Posterior cingulate gyrus (tissue), 11 donors: ENCODE measurements around the gene IPO4.
"Not testable (repeated sequence)": the region's sequence is repeated elsewhere in the genome, so short reads cannot be mapped to it uniquely, and the experiment has no call there.

Experiments used
- DNase-seq, 10 donors: peaks; one replicate each; pipeline versions ENCODE4 v3.0.0 to v3.0.0-alpha.2; 2020 to 2021; ENCODE audit warnings: mixed read lengths in 3 of 10
- intact Hi-C: fragments of 100-400 bp; cut with DNase I; formaldehyde crosslinking; loops from one replicate; pipeline ENCODE4 v1.15.1; 2023

IPO4 gene

DNA sequence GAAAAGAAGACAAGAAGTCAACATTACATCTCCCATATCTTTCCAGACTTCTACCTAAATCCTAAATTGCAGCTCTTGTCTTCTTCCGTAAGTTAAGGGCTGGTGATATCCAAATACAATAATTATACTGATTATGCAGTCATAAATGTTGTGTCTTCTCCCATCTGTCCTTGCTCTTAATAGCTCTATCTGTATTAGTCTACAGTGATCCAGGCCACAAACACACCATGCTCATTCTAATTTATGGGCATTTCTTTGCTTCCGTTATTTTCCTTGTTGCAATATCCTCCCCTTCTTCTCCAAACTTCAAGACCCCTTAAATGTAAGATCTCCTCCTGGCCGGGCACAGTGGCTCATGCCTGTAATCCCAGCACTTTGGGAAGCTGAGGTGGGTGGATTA lies 30.9 kb upstream of the IPO4 start:
- DNase-seq, result no peak
- intact Hi-C loops, result no loop called here

DNA sequence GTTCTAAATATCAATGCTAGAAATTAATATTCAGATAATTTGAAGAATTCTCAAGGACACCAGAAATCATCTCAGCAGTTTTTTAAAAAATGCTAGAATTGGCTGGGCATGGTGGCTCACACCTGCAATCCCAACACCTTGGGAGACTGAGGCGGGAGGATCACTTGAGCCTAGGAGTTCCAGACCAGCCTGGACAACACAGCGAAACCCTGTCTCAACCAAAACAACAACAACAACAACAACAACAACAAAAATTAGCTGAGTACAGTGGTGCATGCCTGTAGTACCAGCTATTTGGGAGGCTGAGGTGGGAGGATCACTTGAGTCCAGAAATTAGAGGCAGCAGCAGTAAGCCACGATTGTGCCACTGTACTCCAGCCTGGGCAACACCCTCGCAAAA lies 30.5 kb upstream of the IPO4 start:
- no peak for DNase-seq
- intact Hi-C loops, result no loop called here

DNA sequence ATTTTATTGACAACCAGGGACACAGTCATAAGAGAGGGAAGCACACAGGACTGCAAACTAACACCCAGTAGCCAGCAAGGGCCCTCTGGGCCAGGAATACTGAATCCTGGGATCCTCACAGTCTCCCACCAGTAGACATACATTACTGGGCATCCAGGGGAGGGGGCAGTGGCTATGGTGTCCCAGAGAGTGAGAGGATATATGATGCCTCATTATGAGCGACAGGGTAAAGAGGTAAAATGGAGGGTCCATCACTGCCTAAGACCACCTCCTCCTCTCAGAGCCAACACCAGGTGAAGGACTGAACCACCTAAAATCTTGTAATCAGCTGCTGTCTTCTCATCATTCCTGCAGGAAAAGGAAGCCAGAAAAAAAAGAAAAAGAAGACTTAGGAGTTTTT lies 28.3 kb upstream of the IPO4 start:
- DNase-seq, intact Hi-C loops: not testable (repeated sequence)

DNA sequence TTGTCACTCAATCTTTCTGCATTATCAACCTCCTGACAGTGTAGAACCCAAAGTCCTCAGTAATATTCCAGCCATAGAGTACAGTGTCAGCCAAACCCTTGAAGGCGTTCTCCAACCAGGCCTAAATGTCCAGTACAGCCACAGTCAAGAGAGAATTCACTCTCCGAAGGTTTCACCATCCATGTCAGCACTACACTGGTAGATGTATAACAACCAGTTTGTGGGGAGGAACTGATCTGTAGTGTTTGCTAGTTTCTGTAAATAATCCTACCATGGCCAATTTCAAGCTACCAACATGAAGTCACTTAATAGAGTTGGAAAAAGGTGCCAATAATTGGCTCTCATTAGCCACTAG lies 27.7 kb upstream of the IPO4 start:
- intact Hi-C loops, result no loop called here
- no peak for DNase-seq

DNA sequence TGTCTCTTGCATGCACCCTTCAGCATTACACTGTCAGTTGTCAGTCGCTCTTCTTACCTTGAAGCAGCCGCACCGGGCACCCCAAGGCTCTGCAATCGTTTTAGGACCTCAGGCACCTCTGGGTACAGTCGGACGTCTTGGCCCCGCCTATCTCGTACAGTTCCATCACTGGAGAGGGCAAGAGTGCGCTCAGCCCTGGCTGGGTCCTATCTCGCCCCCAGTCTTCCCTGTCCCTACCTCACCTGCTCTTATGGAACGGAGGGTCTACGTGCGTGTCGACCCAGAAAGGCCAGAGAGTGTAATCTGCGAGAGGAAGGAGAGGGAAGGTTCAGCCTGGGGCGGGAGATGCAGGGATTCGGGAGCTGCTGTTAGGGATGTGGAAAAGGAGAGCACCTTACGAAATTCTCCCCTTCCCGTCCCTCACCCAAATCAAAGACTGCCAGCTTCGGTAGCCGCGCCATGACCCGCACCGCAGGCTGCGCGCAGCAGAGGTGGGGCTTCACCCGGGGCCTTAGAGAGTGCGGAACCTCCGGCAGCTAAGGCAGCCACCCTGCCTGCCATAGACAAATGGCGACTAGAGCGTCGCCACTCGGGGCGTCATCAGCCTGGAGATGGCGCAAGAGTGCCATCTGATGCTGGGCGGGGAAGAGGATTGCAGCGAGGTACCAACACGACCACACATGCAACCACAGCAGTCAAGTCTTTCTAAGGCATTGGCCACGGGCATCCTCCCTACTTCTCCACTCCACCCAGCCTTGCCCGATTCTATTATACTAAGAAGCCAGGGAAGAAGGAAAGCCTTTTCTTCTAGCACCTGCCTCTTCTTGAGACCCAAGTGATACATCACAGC lies 27.1 kb upstream of the IPO4 start, which contains the start of gene MDP1:
Gene MDP1 (minus strand): TSS at position 572 of the 850 bp plus-strand sequence. CDS start 111 bp downstream, at position 461.
- peak; percentile 75 to 98 (median 86) for DNase-seq
- intact Hi-C loops, result no loop called here

DNA sequence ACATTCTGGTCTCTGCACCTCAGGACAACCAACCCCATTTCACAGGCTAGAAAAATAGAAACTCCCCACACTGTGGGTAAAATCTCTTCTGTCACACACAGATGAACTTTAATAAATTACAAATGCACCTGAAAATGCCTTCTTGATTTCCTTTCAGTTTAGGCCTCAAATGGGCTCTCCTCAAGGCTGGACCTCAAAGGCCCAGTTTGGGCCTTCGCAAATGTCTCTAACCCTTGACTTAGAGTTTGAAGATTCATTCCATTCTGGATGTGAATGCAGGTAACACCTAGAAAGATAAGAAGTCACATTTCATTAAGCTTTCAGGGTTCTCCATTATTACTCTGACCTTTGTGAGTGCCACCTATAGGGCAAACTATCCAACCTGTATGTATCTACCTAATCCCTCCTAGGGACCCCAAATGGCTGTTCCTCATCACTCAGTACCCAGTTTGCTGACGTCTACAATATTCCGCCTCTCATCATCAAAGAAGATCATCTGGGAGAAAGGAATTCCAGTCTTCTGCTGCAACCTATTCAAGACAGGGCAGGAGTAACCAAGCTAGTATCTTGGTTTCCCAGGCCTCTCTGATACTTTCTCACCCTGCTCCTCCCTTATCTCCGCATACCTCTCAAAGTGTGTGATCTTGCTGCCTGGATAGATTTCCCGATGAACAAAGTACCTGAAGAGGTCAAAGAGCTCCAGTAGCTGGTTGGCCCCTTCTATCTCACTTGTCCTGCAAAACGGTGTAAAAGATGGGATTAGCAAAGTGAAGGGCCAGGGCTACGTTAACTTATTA lies 25.4 kb upstream of the IPO4 start:
- intact Hi-C loops, result no loop called here
- no peak for DNase-seq

DNA sequence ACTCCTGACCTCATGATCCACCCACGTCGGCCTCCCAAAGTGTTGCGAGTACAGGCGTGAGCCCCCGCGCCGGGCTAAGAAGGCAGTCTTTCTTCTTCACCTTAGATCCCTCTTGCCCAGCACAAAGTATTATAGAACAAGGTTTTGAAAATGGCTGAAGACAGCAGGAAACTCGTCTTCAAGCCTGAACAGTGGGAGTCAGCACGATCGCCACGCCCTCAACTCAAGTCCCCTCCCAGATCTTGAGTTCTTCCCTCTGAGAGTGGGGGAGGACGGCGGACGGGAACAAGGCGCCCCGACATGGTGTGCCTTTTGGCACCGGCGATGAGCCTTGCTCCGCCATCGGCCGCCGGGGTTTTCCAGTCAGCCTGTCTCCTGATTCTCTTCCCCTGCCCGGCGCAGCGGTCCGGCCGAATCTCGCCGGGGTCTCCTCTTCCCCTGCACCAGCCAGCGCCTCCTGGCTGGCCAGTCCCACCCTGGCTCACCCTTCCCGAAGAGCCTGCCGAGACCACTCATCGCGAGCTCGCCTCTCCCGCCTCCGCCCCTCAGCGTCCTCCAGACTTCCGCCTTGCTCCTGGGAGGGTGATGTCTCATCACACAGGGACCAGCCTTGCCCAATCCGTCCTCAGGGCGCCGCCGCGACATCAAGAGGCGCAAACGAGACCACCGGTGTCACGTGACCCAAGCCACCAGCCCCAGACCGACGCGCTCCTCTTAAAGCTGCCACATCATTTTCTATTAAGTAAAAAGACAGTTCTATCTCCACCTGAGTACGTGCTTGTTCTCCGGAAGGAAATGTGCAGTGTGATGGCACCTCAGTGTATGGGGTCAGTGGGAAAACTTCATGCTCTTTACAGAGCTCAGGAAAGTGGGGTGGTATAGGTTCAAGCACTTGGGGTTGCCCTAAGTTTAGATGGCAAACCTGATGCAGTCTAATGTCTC lies 24.6 kb upstream of the IPO4 start, which contains the start of gene CHMP4A:
Gene CHMP4A (minus strand): TSS at position 565 of the 942 bp plus-strand sequence. CDS start 49 bp downstream, at position 516.
- peak; percentile 82 to 99 (median 96) for DNase-seq
- intact Hi-C loops, result no loop called here

DNA sequence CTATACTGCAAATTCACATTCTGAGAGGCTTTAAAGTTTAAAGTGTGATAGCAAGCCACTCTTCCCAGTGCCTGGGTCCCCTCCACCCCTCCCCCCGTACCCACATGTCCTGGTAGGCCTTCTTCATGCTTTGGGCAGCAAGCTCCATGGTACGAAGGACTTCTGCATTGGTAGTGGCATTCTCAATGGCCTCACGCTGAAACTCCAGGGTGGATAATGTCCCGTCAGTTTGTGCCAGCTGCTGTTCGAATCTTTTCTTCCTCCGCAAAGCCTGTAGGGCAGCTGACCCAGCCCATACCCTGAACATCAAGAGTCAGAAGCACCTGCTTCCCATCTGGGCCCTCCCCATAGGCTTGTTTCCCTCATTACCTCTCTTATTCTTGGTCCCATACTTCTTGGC lies 22.7 kb upstream of the IPO4 start:
- no peak for DNase-seq
- intact Hi-C loops, result no loop called here

DNA sequence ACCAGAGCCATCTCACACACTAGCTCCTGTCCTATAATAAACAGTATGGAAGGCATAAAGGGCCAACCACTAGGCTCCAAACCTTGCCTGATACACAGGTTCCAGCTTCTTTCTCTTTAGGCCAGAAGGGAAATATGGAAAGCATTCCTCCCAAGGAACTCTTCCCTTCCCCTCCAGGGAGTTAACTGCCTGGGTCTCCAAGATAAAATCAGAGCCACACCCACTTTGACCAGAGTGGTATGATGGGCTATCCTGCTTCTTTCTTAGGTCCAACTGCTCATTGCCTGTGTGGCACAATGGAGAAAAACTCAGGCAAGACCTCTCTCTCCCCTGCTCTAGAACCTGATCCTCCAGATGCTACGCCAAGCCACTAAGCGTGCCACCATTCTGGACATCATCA lies 19.0 kb upstream of the IPO4 start:
- no peak for DNase-seq
- intact Hi-C loops, result no loop called here

DNA sequence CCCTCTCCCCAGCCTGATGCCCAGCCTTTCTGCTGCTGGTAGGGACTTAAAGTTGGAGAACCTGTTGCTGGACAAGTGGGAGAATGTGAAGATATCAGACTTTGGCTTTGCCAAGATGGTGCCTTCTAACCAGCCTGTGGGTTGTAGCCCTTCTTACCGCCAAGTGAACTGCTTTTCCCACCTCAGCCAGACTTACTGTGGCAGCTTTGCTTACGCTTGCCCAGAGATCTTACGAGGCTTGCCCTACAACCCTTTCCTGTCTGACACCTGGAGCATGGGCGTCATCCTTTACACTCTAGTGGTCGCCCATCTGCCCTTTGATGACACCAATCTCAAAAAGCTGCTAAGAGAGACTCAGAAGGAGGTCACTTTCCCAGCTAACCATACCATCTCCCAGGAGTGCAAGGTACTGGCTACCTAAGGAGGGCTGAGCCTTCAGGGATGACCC lies 18.5 kb upstream of the IPO4 start:
- no peak for DNase-seq
- intact Hi-C loops, result no loop called here

DNA sequence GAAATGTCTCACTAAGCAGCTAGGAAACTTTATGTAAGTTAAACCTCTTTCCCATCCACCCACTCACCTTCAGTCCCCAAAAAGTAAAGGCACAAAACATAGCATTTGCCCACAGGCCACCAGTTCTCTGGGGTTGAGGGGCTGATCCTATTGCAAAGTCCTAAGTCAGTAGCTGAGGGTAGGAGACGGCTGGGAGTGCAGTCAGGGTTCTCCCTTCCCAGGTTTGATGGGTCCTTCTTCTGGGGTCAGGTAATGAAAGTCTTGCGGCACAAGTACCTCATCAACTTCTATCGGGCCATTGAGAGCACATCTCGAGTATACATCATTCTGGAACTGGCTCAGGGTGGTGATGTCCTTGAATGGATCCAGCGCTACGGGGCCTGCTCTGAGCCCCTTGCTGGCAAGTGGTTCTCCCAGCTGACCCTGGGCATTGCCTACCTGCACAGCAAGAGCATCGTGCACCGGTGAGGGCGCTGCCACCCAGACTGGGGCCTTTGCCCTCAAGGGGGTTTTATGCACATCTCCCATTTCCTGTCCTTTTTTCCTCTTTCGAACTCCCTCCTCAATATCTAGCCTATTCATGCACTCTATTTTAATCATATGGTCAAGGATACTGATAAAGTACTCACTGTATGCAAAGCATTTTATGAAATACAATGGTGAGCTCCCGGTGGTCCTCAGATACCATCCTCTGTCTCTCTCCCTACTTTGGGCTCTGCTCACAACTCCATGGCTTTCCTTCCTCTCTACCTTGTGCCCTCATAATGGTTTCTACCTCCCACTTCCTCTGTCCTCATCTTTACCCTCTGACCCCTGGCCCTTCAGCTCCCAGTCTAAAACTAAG lies 17.9 kb upstream of the IPO4 start:
- intact Hi-C loops, result no loop called here
- DNase-seq, result no peak

DNA sequence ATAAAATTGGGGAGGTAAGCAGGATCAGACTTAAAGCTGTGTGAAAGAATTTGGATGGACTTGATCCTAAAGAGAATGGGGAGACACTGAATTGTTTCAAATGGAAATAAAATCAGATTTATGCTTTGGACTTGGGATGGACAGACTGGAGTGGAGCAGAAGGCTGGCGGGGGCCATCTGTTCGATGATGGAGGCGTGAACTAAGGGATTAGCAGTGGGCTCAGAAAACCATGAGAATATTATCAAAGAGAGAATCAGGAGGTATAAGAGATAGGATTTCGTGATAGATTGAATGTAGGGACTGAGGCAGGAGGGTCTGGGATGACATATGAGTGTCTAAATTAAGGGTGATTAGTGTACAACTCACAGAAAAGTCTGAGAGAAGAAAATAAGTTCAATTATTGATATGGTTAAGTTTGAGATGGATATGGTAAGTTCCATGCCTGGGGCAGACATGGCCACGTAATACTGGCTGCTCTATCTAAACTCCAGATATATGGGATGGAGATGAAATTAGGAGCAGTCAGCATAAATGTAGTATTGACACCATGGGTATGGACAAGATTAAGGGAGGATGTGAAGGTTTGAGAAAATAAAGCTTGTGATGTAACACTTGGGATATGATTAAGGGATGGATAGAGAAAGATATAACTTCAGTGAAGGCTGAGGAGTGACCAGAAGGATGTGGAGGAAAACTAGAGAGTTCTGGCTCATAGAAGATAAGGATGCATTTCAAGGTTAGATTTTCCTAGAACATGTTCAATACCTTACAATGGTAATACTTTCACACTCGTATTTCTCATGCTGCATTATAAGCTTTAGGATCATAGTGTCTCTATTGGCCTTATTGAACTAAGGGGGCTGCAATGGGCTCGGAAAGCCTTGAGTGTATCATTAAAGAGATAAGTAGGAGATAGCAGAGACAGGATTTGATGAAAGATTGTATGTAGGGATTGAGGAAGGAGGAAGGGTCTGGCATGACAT lies 15.8 kb upstream of the IPO4 start:
- intact Hi-C loops, result no loop called here
- DNase-seq, result no peak

DNA sequence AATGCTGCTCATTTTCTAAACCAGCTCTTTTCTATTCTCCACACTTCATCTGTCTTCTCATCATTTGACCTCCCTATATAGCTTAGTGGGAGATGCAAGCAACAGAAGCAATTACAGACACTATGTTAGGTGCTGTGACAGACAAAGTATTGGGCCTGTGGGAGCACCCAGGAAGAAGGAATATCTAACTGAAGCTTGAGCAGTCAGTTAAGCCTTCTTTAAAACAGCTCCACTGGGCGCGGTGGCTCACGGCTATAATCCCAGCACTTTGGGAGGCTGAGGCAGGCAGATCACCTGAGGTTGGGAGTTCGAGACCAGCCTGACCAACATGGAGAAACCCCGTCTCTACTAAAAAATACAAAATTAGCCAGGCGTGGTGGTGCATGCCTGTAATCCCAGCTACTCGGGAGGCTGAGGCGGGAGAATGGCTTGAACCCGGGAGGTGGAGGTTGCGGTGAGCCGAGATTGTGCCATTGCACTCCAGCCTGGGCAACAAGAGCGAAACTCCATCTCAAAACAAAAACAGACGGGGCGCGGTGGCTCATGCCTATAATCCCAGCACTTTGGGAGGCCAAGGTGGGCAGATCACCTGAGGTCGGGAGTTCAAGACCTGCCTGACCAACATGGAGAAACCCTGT lies 14.8 kb upstream of the IPO4 start:
- intact Hi-C loops, DNase-seq: not testable (repeated sequence)

DNA sequence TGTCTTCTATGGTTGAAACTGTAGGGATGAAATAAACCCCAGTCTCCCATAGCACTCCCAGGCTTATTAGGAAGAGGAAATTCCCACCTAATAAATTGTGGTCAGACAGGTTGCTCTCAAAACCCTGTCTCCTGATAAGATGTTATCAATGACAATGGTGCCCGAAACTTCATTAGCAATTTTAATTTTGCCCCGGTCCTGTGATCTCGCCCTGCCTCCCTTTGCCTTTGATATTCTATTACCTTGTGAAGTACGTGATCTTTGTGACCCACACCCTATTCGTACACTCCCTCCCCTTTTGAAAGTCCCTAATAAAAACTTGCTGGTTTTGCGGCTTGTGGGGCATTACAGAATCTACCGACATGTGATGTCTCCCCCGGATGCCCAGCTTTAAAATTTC lies 13.9 kb upstream of the IPO4 start:
- DNase-seq, intact Hi-C loops: not testable (repeated sequence)

DNA sequence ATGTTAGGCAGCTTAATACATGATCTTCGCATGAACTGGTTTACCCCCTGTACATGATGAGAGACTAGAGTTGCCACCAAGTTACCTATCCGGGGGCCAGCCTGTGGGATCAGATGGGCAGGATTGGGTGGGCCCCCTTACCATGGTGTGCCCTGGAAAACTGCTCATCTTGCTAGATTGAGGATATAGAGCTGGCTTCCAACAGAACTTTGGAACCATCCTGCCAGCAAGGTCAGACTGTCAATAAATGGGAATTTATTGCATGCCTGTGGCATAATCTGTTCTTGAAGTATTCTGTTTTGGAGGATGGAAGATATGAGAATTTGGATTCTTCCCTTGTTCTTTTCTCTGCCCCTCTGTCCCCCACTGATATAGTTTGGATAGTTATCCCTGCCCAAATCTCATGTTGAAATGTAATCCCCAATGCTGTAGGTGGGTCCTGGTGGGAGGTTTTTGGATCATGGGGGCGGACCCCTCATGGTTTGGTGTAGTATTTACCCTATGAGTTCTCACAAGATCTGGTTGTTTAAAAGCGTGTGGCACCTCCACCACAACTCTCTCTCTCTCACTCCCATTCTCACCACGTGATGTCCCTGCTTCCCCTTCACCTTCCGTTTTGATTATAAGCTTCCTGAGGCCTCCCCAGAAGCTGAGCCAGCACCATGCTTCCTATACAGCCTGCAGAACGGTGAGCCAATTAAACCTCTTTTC lies 10.4 kb upstream of the IPO4 start:
- no peak for DNase-seq
- intact Hi-C loops, result no loop called here

DNA sequence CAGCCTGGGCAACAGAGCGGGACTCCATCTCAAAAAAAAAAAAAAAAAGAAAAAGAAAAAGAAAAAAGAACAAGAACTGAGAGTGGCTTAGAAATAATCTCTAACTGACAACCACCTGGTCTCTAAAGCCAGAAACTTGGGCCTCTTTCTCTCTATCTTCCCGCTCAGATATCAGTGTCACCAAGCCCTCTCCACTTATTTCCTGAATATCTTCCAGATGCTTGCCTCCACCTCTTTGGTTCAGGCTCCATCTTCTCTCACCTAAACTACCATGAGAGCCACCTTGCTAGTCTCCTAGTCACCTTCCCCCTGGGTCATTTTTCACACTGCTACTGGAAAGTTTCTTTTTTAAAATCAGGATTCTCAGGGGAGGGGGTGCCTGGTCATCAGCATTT lies 8.4 kb upstream of the IPO4 start:
- DNase-seq, result no peak
- intact Hi-C loops, result no loop called here
